Esophagus muscularis mucosa (tissue), 4 donors: ENCODE measurements around the gene SEC24D.

Experiments used
- CTCF ChIP-seq, 3 experiments: fragments of 200-600 bp in 2 of 3; fragments of 450-650 bp in 1 of 3; sonication (generic) in 2 of 3; IDR thresholded peaks; one replicate each; pipeline ENCODE4 v1.5.1; 2017 to 2019; ENCODE audit warnings: antibody characterized with exemption in 3 of 3, mild to moderate bottlenecking in 2 of 3, moderate library complexity in 1 of 3
- EP300 ChIP-seq: sonication (generic); formaldehyde crosslinking; IDR thresholded peaks from one replicate; pipeline ENCODE4 v1.6.1; 2017; ENCODE audit warnings: antibody characterized with exemption
- POLR2A ChIP-seq: fragments of 450-650 bp; IDR thresholded peaks from one replicate; pipeline ENCODE4 v1.6.1; 2017; ENCODE audit warnings: antibody characterized with exemption, moderate library complexity, mild to moderate bottlenecking, low read depth
- POLR2AphosphoS5 ChIP-seq, 2 donors: sonication (generic); formaldehyde crosslinking; IDR thresholded peaks; one replicate each; pipeline ENCODE4 v1.6.1; 2017; ENCODE audit warnings: antibody characterized with exemption in 2 of 2

- TF ChIP-seq POLR2AphosphoS5 (IDR thresholded peaks at IDR 0.05) (no peak), CTCF (IDR thresholded peaks at IDR 0.05) (no peak), EP300 (no peak), POLR2A (no peak)
Measured at GRCh38 chr4:118774321-118774720, 61.6 kb downstream of the SEC24D start.
